Measurements from ENCODE around the gene DTX3L.

The DTX3L gene

DNA sequence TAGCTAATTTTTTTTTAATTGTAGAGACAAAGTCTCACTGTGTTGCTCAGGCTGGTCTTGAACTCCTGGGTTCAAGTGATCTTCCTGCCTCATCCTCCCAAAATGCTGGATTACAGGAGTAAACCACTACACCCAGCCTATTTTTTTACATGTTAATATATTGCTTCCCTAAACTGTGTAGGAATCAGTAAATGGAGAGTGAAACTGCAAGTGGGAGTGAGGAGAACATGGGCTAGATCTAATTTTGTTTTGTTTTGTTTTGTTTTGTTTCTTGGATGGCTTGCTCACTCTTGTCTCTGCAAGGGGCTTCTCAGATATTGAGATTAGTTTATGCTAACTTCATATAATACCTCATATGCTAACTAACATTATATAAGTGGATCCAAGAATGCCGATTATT is 44.8 kb downstream of the DTX3L start:
- no peak for DNase-seq

DNA sequence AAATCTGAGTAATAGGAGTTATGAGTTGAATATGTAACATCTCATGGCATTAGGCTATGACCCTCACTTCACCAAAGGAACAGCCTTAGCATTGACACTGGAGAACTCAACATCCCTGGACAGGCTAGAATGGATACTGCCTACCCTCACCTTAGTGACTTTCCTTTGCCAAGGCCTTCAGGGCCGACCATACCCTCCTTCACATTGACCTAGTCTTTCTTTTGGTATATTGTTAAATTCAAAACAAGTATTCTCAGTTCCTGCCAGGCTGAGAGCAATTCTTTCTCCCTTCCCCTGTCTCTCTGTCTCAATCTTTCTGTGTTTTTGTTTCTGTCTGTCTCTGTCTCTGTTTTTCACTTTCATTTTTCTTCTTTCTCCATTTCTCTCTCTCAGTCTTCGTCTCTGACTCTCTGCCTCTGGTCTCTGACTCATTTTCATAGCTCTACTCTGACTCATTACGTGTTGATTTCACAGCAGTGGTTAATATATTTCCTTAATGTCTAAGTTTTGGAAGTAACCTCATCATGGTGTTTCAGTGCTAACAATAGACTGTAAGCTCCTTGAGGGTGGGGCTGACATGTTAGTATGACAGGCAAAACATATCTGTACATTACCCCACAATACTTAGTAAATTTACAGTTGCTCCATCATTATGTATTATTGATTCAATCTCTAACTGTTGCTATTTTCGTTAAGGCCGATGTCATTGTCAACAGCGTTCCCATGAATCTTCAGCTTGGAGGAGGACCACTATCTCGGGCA is 45.8 kb downstream of the DTX3L start:
- DNase-seq: no peak

DNA sequence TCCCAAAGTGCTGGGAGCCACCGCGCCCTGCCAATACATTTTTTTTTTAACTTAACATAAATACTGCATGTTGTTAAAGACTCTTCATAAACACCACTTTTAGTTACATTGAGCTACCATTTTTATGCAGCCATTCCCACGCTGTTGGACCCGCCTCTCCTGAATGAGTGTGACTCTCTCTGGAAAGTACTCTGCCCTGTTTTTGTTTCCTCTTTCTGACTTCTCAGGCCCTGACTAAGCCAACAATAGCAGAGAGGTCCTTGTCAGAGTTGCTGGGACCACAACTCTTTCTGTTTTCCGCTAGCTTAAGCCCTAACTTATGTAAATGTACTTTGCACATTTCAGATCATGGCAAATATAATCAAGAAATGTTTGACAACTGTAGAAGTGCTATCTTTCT is 48.6 kb downstream of the DTX3L start:
- DNase-seq: no peak

DNA sequence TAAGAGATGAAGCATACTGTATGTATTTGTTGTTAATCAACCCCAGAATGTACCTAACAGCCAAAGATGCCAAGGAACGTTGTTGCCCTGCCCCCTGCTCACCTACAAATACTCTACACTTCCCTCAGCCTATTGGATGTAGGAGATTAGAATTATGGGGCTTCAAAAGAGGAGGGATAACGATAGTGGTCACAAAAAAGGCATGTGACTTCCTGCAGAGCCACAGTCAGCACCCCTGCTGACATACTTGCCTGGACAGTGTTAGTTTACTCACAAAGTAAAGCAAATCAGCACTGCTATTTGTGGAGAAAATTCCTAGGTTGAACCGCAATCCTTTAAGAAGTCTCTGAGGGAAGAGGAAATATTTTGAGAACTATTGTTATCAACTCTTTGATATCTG is 51.2 kb downstream of the DTX3L start:
- DNase-seq: no peak

- DNase-seq: no peak
Observed at GRCh38 chr3:122618614-122619013, 54.5 kb downstream of the DTX3L start.

- DNase-seq: no peak
Observed at GRCh38 chr3:122619040-122619439, 54.9 kb downstream of the DTX3L start.

GRCh38 chr3:122620399-122620798 is 56.3 kb downstream of the DTX3L start:
- DNase-seq: no peak

GRCh38 chr3:122621112-122621511 is 57.0 kb downstream of the DTX3L start:
- DNase-seq: no peak

GRCh38 chr3:122623031-122623829 is 59.1 kb downstream of the DTX3L start:
- DNase-seq: no peak
